Muscle layer of colon (tissue), 2 donors: ENCODE results near the gene SEC14L1.
"Not testable (repeated sequence)": the region's sequence is repeated elsewhere in the genome, so short reads cannot be mapped to it uniquely, and the experiment has no call there.

ENCODE experiments used
- H3K27ac ChIP-seq: one replicate; pipeline ENCODE4 v1.7.0; 2013; ENCODE audit warnings: low read depth, mild to moderate bottlenecking, low read length, moderate library complexity
- H3K27me3 ChIP-seq, 2 donors: one replicate each; pipeline ENCODE4 v1.7.0; 2013; ENCODE audit warnings: low read length in 2 of 2, mild to moderate bottlenecking in 2 of 2; ENCODE audit not compliant: insufficient read depth in 2 of 2, control insufficient read depth in 1 of 2
- H3K36me3 ChIP-seq: one replicate; pipeline ENCODE4 v1.7.0; 2013; ENCODE audit warnings: mild to moderate bottlenecking, low read length; ENCODE audit not compliant: insufficient read depth
- H3K4me1 ChIP-seq: one replicate; pipeline ENCODE4 v1.7.0; 2013; ENCODE audit warnings: mild to moderate bottlenecking, low read length; ENCODE audit not compliant: insufficient read depth
- H3K4me3 ChIP-seq, 2 donors: one replicate each; pipeline ENCODE4 v1.7.0; 2013; ENCODE audit warnings: low read length in 2 of 2, low read depth in 1 of 2, mild to moderate bottlenecking in 1 of 2, moderate library complexity in 1 of 2
- H3K9ac ChIP-seq: one replicate; pipeline ENCODE4 v1.7.0; 2013; ENCODE audit warnings: low read length
- H3K9me3 ChIP-seq: one replicate; pipeline ENCODE4 v1.7.0; 2013; ENCODE audit warnings: mild to moderate bottlenecking, low read length
- donor health status: abdominal sarcoma.
- donor health status: Adenocarcinoma of cecum.

Gene SEC14L1

DNA sequence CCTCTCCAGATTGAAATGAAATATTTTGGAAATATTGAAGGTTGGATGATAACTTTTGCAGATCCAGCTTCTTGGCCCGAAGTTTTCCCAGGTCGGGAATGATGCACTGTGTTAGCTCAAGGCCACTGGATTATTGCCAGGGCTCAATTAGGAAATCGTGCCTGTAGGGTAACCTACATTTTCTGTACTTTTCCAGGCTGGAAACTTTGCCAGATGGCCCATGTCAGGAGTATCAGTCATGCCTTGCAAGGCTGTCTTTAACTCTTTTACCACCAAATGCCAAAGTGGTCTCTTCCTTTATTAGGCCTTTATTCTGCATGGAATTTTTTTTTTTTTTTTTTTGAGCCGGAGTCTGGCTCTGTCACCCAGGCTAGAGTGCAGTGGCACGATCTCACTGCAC lies 8.9 kb upstream of the SEC14L1 start:
- Histone ChIP-seq H3K36me3 (no peaks in the 10 kb centered on the region), H3K9me3 (no peaks in the 10 kb centered on the region), H3K27me3 (no peaks in the 10 kb centered on the region), H3K27ac (no peak overlapping the region), H3K4me3 (no peak overlapping the region), H3K4me1 (peaks cover 4% of the 10 kb centered on the region), H3K9ac (no peak overlapping the region)

DNA sequence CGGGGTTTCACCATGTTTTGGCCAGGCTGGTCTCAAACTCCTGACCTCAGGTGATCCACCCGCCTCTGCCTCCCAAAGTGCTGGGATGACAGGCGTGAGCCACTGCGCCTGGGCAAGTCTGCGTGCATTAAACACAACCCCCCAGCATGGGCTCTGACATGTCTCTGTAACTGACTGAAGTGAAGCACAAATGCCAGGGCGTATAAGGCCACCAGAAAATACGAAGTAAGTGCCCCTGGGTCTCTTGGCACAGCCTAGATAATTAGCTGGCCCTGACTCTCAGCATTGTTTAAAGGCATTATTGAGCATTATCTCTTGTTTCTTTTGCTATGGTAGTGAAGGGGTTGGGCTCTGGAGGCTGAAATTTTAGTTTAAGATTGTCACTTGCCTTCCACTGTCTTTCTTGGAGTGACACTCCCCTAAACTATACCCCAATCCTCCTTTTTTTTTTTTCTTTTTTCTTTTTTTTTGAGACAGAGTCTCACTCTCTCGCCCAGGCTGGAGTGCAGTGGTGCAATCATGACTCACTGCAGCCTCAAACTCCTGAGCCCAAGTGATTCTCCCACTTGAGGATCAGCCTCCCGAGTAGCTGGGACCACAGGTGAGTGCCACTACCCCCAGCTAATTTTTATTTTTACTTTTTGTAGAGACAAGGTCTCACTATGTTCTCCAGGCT lies 8.2 kb upstream of the SEC14L1 start:
- no peaks in the 10 kb centered on the region for H3K9me3 ChIP-seq
- no peak overlapping the region for H3K4me3 ChIP-seq
- H3K36me3 ChIP-seq, result no peaks in the 10 kb centered on the region
- H3K9ac ChIP-seq, result no peak overlapping the region
- no peaks in the 10 kb centered on the region for H3K27me3 ChIP-seq
- H3K27ac ChIP-seq, result no peak overlapping the region
- H3K4me1 ChIP-seq, result peaks cover 4% of the 10 kb centered on the region

DNA sequence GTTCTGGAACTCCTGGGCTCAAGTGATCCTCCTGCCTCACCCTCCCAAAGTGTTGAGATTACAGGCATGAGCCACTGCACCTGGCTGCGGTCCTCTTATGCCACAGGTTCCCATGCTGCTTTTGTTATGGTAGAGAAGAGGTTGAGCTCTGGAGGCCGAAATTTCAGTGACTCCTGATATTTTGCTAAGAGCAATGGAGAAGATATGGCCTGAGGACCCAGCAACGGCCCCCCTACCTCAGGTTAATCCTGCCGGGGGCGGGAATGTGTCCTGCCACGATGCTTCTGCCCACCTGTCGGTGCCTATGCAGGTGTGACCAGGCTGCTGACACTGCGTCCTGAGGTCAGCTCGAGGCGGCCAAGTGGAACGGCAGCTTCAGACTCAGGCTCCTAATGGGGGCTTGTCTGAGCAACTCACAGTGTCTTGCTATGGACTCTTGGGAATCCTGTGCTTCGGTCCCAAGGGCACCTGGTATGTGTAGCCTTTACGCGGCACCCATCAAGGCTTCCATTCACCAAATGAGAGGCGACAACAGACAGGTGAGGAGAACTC lies 7.6 kb upstream of the SEC14L1 start:
- Histone ChIP-seq H3K4me3 (no peak overlapping the region), H3K27ac (no peak overlapping the region)

DNA sequence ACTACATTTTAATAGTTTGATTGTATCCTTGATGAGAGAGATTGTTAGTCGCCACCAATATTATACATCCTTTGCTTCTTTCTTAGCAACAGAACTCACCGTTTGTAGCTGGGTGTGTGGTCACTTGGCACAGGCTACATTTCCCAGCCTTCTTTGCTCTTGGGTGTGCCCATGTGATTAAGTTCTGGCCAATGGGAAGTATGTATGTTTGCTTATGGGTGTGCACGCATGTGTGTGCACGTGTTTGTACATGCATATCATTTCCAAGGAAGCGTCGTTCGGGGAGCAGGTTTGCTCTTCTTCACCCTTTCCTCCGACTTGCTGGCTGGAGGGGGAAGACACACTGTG lies 4.4 kb upstream of the SEC14L1 start:
- Histone ChIP-seq H3K4me1 (peaks cover 6% of the 10 kb centered on the region), H3K9ac (no peak overlapping the region), H3K27ac (no peak overlapping the region), H3K27me3 (no peaks in the 10 kb centered on the region), H3K36me3 (no peaks in the 10 kb centered on the region), H3K9me3 (no peaks in the 10 kb centered on the region), H3K4me3 (no peak overlapping the region)

More for the DNA sequence above, 7.6 kb upstream of the SEC14L1 start:
- Histone ChIP-seq H3K9ac (no peak overlapping the region), H3K4me1 (peaks cover 4% of the 10 kb centered on the region), H3K9me3 (no peaks in the 10 kb centered on the region), H3K36me3 (no peaks in the 10 kb centered on the region), H3K27me3 (no peaks in the 10 kb centered on the region)

DNA sequence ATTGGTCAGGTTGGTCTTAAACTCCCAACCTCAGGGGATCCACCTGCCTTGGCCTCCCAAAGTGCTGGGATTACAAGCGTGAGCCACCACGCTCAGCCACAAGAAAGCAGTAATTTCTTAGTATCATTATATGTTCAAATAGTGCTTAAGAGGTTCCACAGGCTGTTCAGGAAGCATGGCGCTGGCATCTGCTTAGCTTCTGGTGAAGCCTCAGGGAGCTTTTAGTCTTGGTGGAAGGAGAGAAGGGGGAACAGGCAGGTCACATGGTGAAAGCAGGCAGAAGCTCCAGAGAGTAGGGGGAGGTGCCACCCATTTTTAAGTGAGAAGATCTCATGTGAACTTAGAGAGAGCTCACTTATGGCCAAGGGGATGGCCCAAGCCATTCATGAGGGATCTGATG lies 3.7 kb upstream of the SEC14L1 start:
- H3K27me3 ChIP-seq, result no peaks in the 10 kb centered on the region
- H3K9me3 ChIP-seq, result no peaks in the 10 kb centered on the region
- peaks cover 12% of the 10 kb centered on the region for H3K4me1 ChIP-seq
- H3K9ac ChIP-seq, result no peak overlapping the region
- H3K27ac ChIP-seq, result no peak overlapping the region
- H3K36me3 ChIP-seq, result no peaks in the 10 kb centered on the region
- no peak overlapping the region for H3K4me3 ChIP-seq

DNA sequence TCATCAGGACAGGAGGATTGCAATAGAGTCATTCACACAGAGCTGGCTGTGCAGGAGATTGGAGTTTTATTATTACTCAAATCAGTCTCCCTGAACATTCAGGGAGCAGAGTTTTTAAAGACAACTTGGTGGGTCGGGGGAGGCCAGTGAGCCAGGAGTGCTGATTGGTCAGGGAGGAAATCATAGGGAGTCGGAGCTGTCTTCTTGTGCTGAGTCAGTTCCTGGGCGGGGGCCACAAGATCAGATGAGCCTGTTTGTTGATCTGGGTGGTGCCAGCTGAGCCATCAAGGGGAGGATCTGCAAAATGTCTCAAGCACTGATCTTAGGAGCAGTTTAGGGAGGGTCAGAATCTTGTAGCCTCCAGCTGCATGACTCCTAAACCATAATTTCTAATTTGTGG lies 2.9 kb upstream of the SEC14L1 start:
- H3K27me3 ChIP-seq, H3K4me3 ChIP-seq, H3K36me3 ChIP-seq, H3K9me3 ChIP-seq, H3K27ac ChIP-seq, H3K9ac ChIP-seq: not testable (repeated sequence)
- peaks cover 18% of the 10 kb centered on the region for H3K4me1 ChIP-seq

DNA sequence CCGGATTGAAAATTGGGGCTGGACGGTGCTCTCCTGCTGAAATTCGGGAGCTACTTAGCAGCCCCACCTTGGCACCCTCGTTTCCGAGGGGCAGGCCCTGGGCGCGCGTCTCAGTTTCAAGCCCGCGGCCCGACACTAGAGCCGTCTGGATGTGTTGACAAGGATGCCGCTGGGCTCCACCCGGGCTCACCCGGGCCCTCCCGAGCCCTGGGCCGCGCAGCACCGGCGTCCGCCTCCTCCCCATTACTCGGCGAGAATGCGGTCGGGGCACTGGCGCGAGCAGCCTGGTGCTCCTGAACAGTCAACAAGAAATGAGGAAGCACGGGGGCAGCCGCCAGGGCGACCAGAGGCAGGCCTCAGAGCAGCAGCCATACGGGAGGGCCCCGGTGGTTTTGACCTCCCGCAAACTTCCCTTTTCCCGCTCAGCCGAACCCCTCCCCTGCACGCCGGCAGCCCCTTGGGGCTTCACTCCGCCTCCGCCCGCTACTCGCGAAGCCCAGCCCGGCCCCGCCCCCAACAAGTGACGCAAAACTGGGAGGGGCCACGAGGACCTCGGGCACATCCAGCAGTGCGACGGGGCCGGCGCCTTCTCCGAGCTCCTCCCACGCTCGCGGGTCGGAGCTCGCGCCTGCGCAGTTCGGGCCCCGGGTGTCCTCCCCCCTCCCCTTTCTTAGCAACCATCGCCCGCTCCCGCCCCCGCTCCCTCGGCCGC lies 447 bp upstream of the SEC14L1 start:
- H3K9ac ChIP-seq, result peak overlapping the region; percentile 68
- peak overlapping the region; percentile 86 for H3K27ac ChIP-seq
- H3K27me3 ChIP-seq, result no peaks in the 10 kb centered on the region
- peak overlapping the region; percentile 31 to 66 for H3K4me3 ChIP-seq
- H3K36me3 ChIP-seq, result peaks cover 10% of the 10 kb centered on the region
- no peaks in the 10 kb centered on the region for H3K9me3 ChIP-seq
- H3K4me1 ChIP-seq, result peaks cover 22% of the 10 kb centered on the region

DNA sequence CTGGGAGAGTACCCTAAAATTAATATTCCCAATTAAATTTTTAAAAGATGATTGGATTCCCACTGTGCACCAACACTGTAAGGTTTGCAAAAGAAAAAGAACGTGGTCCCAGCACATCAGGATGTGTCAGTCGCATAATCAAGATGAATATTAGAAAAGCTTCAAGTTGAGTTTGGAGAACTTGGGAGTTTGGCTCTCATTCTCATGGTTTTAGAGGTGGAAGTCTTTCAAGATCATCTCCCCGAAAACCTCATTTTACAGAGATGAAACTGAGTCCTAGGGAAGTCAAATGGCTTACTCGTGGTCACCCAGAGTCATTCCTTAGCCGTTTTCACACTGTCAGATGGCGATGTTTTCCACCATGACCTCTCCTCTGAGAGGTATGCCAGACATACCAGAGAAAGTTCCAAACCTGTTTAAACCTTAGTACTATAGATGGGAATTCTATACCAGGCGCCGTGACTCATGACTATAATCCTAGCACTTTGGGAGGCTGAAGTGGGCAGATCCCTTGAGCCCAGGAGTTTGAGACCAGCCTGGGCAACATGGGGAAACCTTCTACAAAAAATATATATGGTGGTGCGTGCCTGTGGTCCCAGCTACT lies 1.2 kb downstream of the SEC14L1 start:
- Histone ChIP-seq H3K9me3 (no peaks in the 10 kb centered on the region), H3K27ac (peak overlapping the region; percentile 82), H3K9ac (peak overlapping the region; percentile 34), H3K36me3 (peaks cover 10% of the 10 kb centered on the region), H3K4me1 (peaks cover 31% of the 10 kb centered on the region), H3K4me3 (peak overlapping the region in 1 of 2 donors; percentile 69), H3K27me3 (no peaks in the 10 kb centered on the region)

DNA sequence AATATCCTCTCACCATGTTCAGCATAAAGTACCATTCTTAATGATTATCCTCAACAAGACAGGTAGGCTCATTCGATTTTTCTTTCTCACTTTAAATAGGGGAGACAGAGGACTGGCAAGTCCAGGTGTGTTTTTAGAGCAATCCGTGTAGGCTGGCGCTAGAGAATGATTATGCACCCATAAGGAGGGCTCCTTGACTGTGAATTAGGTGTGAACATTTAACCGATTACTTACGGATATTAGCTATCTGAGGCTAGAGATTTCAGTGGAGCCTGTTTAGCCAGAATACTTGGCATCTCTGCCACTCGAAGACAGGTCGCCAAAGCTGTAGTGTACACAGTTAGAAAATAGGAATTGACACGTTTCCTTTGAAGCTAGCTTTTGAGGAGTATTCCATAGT lies 1.9 kb downstream of the SEC14L1 start:
- Histone ChIP-seq H3K27ac (no peak overlapping the region), H3K27me3 (no peaks in the 10 kb centered on the region), H3K9me3 (no peaks in the 10 kb centered on the region), H3K4me3 (no peak overlapping the region), H3K9ac (no peak overlapping the region), H3K4me1 (peaks cover 31% of the 10 kb centered on the region), H3K36me3 (peaks cover 15% of the 10 kb centered on the region)

DNA sequence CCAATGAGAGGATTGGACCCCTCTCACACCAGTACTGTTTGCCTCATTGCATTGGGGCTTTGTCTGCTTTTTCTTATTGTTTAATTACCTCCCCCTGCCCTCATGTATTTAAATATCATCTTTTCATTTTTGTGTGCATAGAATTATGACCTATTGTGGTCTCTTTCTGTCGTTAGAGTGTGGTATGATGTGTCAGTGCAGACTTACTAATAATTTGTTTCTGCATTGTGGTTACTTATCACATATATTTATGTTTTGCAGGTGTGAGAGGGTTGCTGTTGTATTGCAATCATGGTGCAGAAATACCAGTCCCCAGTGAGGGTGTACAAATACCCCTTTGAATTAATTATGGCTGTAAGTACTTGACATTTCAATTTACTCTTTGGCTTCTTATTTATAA lies 2.5 kb downstream of the SEC14L1 start:
- Histone ChIP-seq H3K9ac (no peak overlapping the region), H3K27me3 (no peaks in the 10 kb centered on the region), H3K4me1 (peaks cover 31% of the 10 kb centered on the region), H3K27ac (no peak overlapping the region), H3K36me3 (peaks cover 18% of the 10 kb centered on the region), H3K4me3 (no peak overlapping the region), H3K9me3 (no peaks in the 10 kb centered on the region)

DNA sequence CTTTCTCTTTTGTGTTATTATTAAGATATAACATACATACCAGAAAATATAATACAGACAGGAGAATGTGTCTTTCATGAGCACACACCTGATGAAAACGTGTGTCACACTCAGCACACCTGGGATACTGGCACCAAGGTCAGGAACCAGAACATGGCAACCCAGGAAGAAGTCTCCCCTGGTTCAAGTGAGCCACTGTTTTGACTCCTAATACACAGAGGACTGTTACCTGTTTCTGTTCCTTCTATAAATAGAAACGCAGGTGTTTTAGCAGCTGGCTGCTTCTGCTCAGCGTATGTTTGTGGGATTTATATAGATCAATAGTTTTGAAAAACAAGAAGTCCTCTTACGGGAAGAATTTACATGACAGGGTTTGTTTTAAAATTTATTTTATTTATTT lies 3.5 kb downstream of the SEC14L1 start:
- H3K4me1 ChIP-seq, result peaks cover 31% of the 10 kb centered on the region
- H3K9ac ChIP-seq, result no peak overlapping the region

More for the DNA sequence above, 3.5 kb downstream of the SEC14L1 start:
- Histone ChIP-seq H3K36me3 (peaks cover 21% of the 10 kb centered on the region), H3K27me3 (no peaks in the 10 kb centered on the region), H3K27ac (no peak overlapping the region), H3K4me3 (no peak overlapping the region), H3K9me3 (no peaks in the 10 kb centered on the region)
